ENCODE results near the gene ZFP92.

ZFP92 gene

DNA sequence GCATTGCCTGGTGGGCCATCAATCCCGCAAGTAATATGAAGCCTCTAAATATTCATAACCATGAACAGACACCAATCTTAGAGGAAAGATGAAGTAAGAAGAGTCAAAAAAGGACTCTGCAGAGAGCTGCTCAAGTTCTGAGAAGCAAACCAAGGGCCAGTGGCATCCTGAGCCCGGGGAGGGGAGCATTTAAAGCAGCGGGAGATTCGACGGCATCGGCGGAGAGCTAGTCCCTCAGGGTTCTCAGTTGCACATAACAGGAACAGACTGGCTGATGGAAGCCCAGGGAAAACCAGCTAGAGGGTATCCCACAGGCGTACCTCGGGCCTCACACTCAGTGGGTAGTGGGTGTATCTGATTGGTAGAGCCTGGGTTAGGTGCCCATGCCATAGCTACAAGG, 5.3 kb upstream of the ZFP92 start:
- FAIRE-seq (no peak), DNase-seq (ENCODE audit: insufficient read length, low spot score) (no peak)
- TF ChIP-seq SPI1 (IDR thresholded peaks at IDR 0.05; ENCODE audit: low read depth, low read length) (no peak), POLR2AphosphoS5 (IDR thresholded peaks at IDR 0.05; ENCODE audit: low read depth, low read length) (no peak), POLR2A (IDR thresholded peaks at IDR 0.05; ENCODE audit: low read depth, low read length) (no peak), POU2F2 (IDR thresholded peaks at IDR 0.05; ENCODE audit: low read depth, low read length) (no peak), TAF1 (IDR thresholded peaks at IDR 0.05; ENCODE audit: low read depth, low read length) (no peak), PAX5 (IDR thresholded peaks at IDR 0.05; ENCODE audit: insufficient read depth, low read length, severe bottlenecking) (no peak)

- FAIRE-seq (no peak), DNase-seq (ENCODE audit: insufficient read length, low spot score) (no peak)
- TF ChIP-seq POU2F2 (IDR thresholded peaks at IDR 0.05; ENCODE audit: low read depth, low read length) (no peak), POLR2AphosphoS5 (IDR thresholded peaks at IDR 0.05; ENCODE audit: low read depth, low read length) (no peak), POLR2A (IDR thresholded peaks at IDR 0.05; ENCODE audit: low read depth, low read length) (no peak), TAF1 (IDR thresholded peaks at IDR 0.05; ENCODE audit: low read depth, low read length) (no peak), SPI1 (IDR thresholded peaks at IDR 0.05; ENCODE audit: low read depth, low read length) (no peak), PAX5 (IDR thresholded peaks at IDR 0.05; ENCODE audit: insufficient read depth, low read length, severe bottlenecking) (no peak)
Observed at GRCh38 chrX:153406903-153407302, 4.4 kb upstream of the ZFP92 start.

DNA sequence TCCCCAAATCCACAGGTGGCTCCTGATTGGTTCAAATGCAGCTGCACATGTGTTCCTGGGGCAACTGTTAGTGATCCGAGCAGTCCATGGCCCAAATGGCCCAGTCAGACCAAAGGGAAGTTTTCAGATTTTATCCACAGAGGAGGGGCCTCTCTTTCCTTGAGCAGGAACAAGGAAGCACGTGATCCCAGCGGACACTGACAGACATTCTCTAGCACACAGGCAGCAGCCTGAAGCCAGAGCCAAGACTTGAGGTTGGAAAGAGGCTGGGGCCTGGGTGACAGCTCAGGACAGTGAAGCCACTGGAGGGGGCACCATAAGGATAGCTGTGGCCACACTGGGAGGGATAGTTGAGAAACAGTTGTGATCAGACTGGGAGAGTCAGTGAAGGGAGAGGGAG, 3.5 kb upstream of the ZFP92 start:
- TF ChIP-seq POU2F2 (IDR thresholded peaks at IDR 0.05; ENCODE audit: low read depth, low read length) (no peak), POLR2AphosphoS5 (IDR thresholded peaks at IDR 0.05; ENCODE audit: low read depth, low read length) (no peak), SPI1 (IDR thresholded peaks at IDR 0.05; ENCODE audit: low read depth, low read length) (no peak), TAF1 (IDR thresholded peaks at IDR 0.05; ENCODE audit: low read depth, low read length) (no peak), PAX5 (IDR thresholded peaks at IDR 0.05; ENCODE audit: insufficient read depth, low read length, severe bottlenecking) (no peak), POLR2A (IDR thresholded peaks at IDR 0.05; ENCODE audit: low read depth, low read length) (no peak)
- DNase-seq (ENCODE audit: insufficient read length, low spot score): no peak
- no peak for FAIRE-seq

DNA sequence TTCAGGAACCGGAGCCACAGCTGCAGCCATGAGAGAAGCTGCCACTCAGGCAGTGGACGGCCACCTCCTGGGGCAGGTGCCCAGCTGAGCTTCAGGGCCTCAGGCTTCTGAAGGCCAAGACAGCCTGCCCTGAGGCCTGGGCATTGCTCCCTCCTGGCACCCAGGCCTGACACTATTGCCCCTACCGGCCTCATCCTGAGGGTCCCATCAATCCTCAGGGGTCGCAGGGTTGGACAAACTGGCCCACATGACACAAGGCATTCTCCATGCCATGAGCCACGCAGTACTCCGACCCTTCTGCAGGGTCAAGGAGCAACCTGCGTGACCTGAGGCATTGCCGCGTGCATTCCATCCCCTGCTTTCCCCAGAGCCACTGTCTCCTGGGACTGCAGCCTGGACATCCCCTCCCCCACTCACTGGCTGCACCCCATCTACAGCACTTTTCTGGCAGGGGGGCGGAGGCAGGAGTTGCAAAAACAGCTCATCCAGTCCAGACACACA, 3.0 kb upstream of the ZFP92 start:
- FAIRE-seq: no peak
- DNase-seq (ENCODE audit: insufficient read length, low spot score): no peak
- no peak for TF ChIP-seq POLR2A (IDR thresholded peaks at IDR 0.05; ENCODE audit: low read depth, low read length)
- TF ChIP-seq POLR2AphosphoS5 (IDR thresholded peaks at IDR 0.05; ENCODE audit: low read depth, low read length): no peak
- TF ChIP-seq POU2F2 (IDR thresholded peaks at IDR 0.05; ENCODE audit: low read depth, low read length): no peak
- no peak for TF ChIP-seq PAX5 (IDR thresholded peaks at IDR 0.05; ENCODE audit: insufficient read depth, low read length, severe bottlenecking)
- TF ChIP-seq TAF1 (IDR thresholded peaks at IDR 0.05; ENCODE audit: low read depth, low read length): no peak
- TF ChIP-seq SPI1 (IDR thresholded peaks at IDR 0.05; ENCODE audit: low read depth, low read length): no peak

- TF ChIP-seq POLR2A (IDR thresholded peaks at IDR 0.05; ENCODE audit: low read depth, low read length): no peak
- no peak for TF ChIP-seq SPI1 (IDR thresholded peaks at IDR 0.05; ENCODE audit: low read depth, low read length)
- TF ChIP-seq POLR2AphosphoS5 (IDR thresholded peaks at IDR 0.05; ENCODE audit: low read depth, low read length): no peak
- TF ChIP-seq PAX5 (IDR thresholded peaks at IDR 0.05; ENCODE audit: insufficient read depth, low read length, severe bottlenecking): no peak
- TF ChIP-seq POU2F2 (IDR thresholded peaks at IDR 0.05; ENCODE audit: low read depth, low read length): no peak
- no peak for TF ChIP-seq TAF1 (IDR thresholded peaks at IDR 0.05; ENCODE audit: low read depth, low read length)
Observed at GRCh38 chrX:153408871-153409351, 2.4 kb upstream of the ZFP92 start.

GRCh38 chrX:153409414-153410101, 1.7 kb upstream of the ZFP92 start:
- FAIRE-seq: no peak
- DNase-seq (ENCODE audit: insufficient read length, low spot score): no peak
- no peak for TF ChIP-seq PAX5 (IDR thresholded peaks at IDR 0.05; ENCODE audit: insufficient read depth, low read length, severe bottlenecking)
- no peak for TF ChIP-seq POLR2AphosphoS5 (IDR thresholded peaks at IDR 0.05; ENCODE audit: low read depth, low read length)
- TF ChIP-seq SPI1 (IDR thresholded peaks at IDR 0.05; ENCODE audit: low read depth, low read length): no peak
- no peak for TF ChIP-seq POU2F2 (IDR thresholded peaks at IDR 0.05; ENCODE audit: low read depth, low read length)

More at GRCh38 chrX:153408871-153409351, 2.4 kb upstream of the ZFP92 start:
- FAIRE-seq: no peak
- no peak for DNase-seq (ENCODE audit: insufficient read length, low spot score)

- DNase-seq (ENCODE audit: insufficient read length, low spot score) (no peak), FAIRE-seq (no peak)
- no peak for TF ChIP-seq POLR2AphosphoS5 (IDR thresholded peaks at IDR 0.05; ENCODE audit: low read depth, low read length)
- TF ChIP-seq POU2F2 (IDR thresholded peaks at IDR 0.05; ENCODE audit: low read depth, low read length): no peak
- no peak for TF ChIP-seq TAF1 (IDR thresholded peaks at IDR 0.05; ENCODE audit: low read depth, low read length)
- TF ChIP-seq PAX5 (IDR thresholded peaks at IDR 0.05; ENCODE audit: insufficient read depth, low read length, severe bottlenecking): no peak
- no peak for TF ChIP-seq SPI1 (IDR thresholded peaks at IDR 0.05; ENCODE audit: low read depth, low read length)
- TF ChIP-seq POLR2A (IDR thresholded peaks at IDR 0.05; ENCODE audit: low read depth, low read length): no peak
Observed at GRCh38 chrX:153410373-153410772, 899 bp upstream of the ZFP92 start.

DNA sequence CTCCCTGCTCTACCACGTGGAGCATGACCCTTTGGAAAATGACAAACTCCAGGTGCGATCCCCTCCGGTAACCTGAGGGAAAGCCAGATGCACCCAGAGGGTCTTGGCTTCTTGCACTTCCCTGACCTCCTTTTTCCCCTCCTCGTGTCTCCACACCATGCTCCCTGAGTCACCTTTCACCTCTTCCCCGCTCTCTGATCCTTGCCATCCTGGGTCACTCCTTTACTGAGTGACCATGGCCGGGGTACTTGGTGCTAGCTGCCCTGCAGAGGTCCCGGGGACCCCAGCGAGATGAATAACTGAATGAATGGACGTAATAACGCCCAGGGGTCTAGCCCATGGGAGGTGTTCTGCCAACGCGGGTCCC, 401 bp upstream of the ZFP92 start:
- DNase-seq (ENCODE audit: insufficient read length, low spot score) (no peak), FAIRE-seq (peak; percentile 86)
- TF ChIP-seq TAF1 (IDR thresholded peaks at IDR 0.05; ENCODE audit: low read depth, low read length) (no peak), SPI1 (IDR thresholded peaks at IDR 0.05; ENCODE audit: low read depth, low read length) (no peak), POU2F2 (IDR thresholded peaks at IDR 0.05; ENCODE audit: low read depth, low read length) (no peak), POLR2A (IDR thresholded peaks at IDR 0.05; ENCODE audit: low read depth, low read length) (no peak), PAX5 (IDR thresholded peaks at IDR 0.05; ENCODE audit: insufficient read depth, low read length, severe bottlenecking) (no peak), POLR2AphosphoS5 (IDR thresholded peaks at IDR 0.05; ENCODE audit: low read depth, low read length) (no peak)

DNA sequence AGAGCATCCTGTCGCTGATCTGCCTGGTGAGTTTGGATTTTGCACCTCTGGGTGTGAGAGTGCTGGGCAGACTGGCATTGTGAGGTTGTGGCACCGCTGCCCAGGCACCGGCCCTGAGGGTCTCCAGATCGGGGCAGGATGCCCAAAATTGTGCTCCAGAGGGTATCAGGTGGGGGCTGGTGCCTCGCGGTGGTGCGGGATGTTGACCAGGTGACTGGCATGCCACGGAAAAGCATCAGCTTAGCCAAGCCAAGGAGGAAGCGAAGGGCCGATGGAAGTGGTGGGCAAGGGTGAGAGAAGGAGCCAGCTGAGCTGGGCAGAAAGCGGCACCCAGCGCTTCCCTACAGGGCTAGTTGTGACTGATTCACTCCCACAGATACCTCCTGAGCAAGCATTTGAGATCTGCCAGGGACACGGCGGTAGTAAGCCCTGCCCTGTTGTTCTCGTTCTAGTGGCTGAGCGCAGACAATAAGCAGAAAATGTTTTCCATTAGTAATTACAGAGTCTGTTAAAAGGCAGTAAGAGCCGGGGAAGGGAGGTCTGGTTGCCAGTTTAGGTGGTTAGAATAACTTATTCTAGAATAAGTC, 809 bp downstream of the ZFP92 start:
- FAIRE-seq (peak; percentile 85), DNase-seq (ENCODE audit: insufficient read length, low spot score) (no peak)
- TF ChIP-seq POLR2AphosphoS5 (IDR thresholded peaks at IDR 0.05; ENCODE audit: low read depth, low read length): no peak
